Measurements from ENCODE around the gene METTL15. TPM values are rescaled to one million over a fixed set of nuclear protein-coding genes. Genes with fewer than 3 reads are reported as not detected.

Gene METTL15
- total and polyA plus RNA-seq, 2 of the 8 experiments (the other 6 are each of a cell fraction or from before 2014, with no cell fraction given) = 5.4 to 10.5 TPM

DNA sequence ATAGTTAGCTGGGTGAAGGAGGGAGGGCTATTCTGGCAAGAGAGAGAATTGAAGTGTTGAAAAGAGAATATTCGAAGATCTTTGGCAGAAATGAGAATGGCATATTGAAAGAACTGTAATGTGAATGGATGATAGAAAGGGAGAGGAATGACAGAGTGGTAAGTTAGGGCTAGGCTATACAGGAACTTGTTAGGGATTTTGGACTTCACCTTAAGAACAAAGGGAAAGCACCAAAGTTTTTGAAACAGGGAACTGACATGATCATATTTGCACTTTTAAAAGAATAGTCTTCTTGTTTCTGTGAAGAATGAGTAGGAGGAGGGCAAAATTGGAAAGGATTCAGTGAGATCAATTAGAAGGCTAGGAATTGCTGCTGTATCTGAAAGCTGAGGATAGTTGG, 119.3 kb downstream of the METTL15 start (continued):
- TF ChIP-seq CTBP2 (IDR thresholded peaks at IDR 0.05; ENCODE audit: borderline replicate concordance, insufficient read depth, insufficient read length, low read length) = no peak
- TF ChIP-seq EZH2 (IDR thresholded peaks at IDR 0.05; ENCODE audit: low read depth, low read length, severe bottlenecking) = no peak
- TF ChIP-seq KDM1A (IDR thresholded peaks at IDR 0.05; ENCODE audit: borderline replicate concordance, low read length) = no peak
- TF ChIP-seq SP1 (IDR thresholded peaks at IDR 0.05; ENCODE audit: low read depth, low read length) = no peak
